Cardiac atrium fibroblast (primary cell): Measurements from ENCODE around the gene NBR1. TPM values are rescaled to one million over a fixed set of nuclear protein-coding genes. Genes with fewer than 3 reads are reported as not detected.

Experiments used
- total RNA-seq: library from RNA; depleted of rRNA; stranded (reverse); fragments of >200 nt; gene quantifications from 2 replicates; pipeline ENCODE4 v1.2.3, GENCODE V29; 2015

NBR1 gene
- 81.1 and 81.3 TPM in 2 replicates for total RNA-seq

GRCh38 chr17:43170766-43171585 is at the start of gene NBR1:
TSS of gene NBR1 (plus strand) at chr17:43171214. CDS start at chr17:43175800, 4,586 bp downstream.

GRCh38 chr17:43125133-43125966 is 45.7 kb upstream of the NBR1 start, which contains the start of gene BRCA1:
TSS of gene BRCA1 (minus strand) at chr17:43125364. CDS start at chr17:43124096, 1,268 bp downstream.

GRCh38 chr17:43211480-43212402 is 40.7 kb downstream of the NBR1 start, which contains the start of gene TMEM106A:
TSS of gene TMEM106A (plus strand) at chr17:43211875. CDS start at chr17:43213042, 1,167 bp downstream.

GRCh38 chr17:43228020-43228782 is 57.2 kb downstream of the NBR1 start, which contains the start of gene CCDC200:
TSS of gene CCDC200 (minus strand) at chr17:43228623. CDS start at chr17:43228554, 69 bp downstream.

GRCh38 chr17:43233877-43234276 is 62.9 kb downstream of the NBR1 start, which contains the start of gene RNU2-1:
TSS of gene RNU2-1 (minus strand) at chr17:43233977.

Other genes with a start within 250 kb of the NBR1 start
- gene AARSD1, start 206.8 kb upstream of the NBR1 start, total RNA-seq: 23.5 and 32.2 TPM in 2 replicates
- not detected in 2 replicates for gene PTGES3L, start 191.1 kb upstream of the NBR1 start, total RNA-seq
- 7.6 and 9.0 TPM in 2 replicates for gene RUNDC1, start 190.6 kb upstream of the NBR1 start, total RNA-seq
- 1,314 and 1,460 TPM in 2 replicates for gene RPL27, start 172.8 kb upstream of the NBR1 start, total RNA-seq
- gene IFI35, start 164.4 kb upstream of the NBR1 start, total RNA-seq: 40.6 and 44.4 TPM in 2 replicates
- gene VAT1, start 148.8 kb upstream of the NBR1 start, total RNA-seq: 194 and 208 TPM in 2 replicates
- 0.49 TPM in 1 of 2 replicates, not detected in the other for gene RND2, start 146.0 kb upstream of the NBR1 start, total RNA-seq
- gene BRCA1, start 45.9 kb upstream of the NBR1 start, total RNA-seq: 5.0 and 6.3 TPM in 2 replicates
- gene TMEM106A, start 40.7 kb downstream of the NBR1 start, total RNA-seq: 3.9 and 5.1 TPM in 2 replicates
- gene CCDC200, start 57.4 kb downstream of the NBR1 start, total RNA-seq: not detected in 2 replicates
- gene RNU2-1, start 62.8 kb downstream of the NBR1 start, total RNA-seq: not detected in 2 replicates
- gene ARL4D, start 227.8 kb downstream of the NBR1 start, total RNA-seq: 19.5 and 23.2 TPM in 2 replicates